Gastroesophageal sphincter (tissue), 3 donors: Measurements from ENCODE around the gene GTF2IRD2.
"Not testable (repeated sequence)": the region's sequence is repeated elsewhere in the genome, so short reads cannot be mapped to it uniquely, and the experiment has no call there.

Source experiments
- POLR2AphosphoS5 ChIP-seq: sonication (generic); formaldehyde crosslinking; IDR thresholded peaks from one replicate; pipeline ENCODE4 v1.6.1; 2017; ENCODE audit warnings: antibody characterized with exemption
- TF ChIP-seq, protein P1 (sequence below), 4 experiments: fragments of 200-600 bp in 2 of 4; fragments of 450-650 bp in 2 of 4; sonication (generic) in 1 of 4; IDR thresholded peaks; one replicate each; pipeline ENCODE4 v1.5.1; 2017 to 2019; ENCODE audit warnings: antibody characterized with exemption in 4 of 4, mild to moderate bottlenecking in 2 of 4, moderate library complexity in 2 of 4

DNA sequence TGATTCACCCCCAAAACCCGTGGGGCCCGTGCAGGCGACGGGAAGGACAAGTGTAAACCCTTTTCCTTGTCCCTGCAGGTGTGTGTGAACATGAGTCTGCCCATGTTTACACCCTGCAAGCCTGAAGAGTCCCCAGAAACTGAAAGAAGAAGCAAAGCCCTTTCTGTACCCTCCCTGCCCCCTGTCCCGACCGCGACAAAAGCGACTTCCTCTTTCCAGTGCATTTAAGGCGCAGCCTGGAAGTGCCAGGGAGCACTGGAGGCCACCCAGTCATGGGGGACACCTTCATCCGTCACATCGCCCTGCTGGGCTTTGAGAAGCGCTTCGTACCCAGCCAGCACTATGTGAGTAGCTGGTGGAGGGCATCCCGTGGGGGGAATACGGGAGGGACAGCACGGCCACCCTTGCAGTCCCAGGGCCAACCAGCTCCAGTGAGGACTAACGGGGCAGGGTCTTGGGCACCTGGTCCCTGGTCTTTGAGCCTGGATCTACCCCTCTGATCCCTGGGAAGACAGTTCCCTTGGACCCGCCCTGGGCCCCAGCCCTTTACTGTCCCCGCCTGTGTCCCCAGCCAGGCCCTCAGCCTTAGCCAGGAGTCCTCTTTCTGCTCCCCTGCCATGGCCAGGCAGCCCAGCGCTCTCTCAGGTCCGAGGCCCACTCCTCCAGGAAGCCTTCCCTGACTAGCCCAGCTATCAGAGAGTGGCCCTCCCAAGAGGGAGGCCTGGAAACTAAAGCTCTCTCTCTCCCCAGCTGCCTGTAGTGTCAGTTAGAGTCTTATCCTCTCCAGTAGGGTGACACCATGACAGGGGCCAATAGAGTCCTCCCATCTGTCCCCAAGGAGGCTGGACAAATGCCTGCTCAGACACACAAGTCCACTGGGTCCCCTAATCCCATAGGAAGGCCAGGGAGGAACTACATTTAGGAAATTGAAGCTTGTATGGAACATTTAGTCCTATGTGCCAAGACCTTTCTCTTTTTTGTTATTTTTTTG lies 77.3 kb downstream of the GTF2IRD2 start, which contains the start of gene NCF1:
- TF ChIP-seq, protein P1, sequence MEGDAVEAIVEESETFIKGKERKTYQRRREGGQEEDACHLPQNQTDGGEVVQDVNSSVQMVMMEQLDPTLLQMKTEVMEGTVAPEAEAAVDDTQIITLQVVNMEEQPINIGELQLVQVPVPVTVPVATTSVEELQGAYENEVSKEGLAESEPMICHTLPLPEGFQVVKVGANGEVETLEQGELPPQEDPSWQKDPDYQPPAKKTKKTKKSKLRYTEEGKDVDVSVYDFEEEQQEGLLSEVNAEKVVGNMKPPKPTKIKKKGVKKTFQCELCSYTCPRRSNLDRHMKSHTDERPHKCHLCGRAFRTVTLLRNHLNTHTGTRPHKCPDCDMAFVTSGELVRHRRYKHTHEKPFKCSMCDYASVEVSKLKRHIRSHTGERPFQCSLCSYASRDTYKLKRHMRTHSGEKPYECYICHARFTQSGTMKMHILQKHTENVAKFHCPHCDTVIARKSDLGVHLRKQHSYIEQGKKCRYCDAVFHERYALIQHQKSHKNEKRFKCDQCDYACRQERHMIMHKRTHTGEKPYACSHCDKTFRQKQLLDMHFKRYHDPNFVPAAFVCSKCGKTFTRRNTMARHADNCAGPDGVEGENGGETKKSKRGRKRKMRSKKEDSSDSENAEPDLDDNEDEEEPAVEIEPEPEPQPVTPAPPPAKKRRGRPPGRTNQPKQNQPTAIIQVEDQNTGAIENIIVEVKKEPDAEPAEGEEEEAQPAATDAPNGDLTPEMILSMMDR (IDR thresholded peaks at IDR 0.05) = not testable (repeated sequence)
- TF ChIP-seq POLR2AphosphoS5 = not testable (repeated sequence)
